ENCODE data around the gene DOCK1.

The DOCK1 gene

DNA sequence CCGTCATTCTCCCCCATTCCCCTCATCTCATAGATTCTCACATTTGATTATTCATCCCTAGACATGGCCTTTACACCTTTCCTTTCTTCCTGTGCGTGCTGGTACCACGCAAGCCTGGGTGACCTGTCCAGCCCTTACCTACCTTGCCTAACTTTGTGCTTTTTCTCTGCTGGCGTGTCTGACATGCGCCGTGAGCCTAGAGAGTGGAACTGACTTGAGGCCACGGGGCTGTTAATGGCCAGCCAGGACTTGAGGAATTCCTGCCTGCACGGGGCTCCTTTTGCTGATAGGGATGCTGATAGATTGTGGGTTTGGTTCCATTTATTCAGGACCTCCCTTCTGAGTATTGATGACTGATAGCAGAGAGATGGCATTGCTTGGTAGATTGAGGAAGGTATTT lies 134.2 kb downstream of the DOCK1 start:
- DNase-seq (no peak), ATAC-seq (no peak)

DNA sequence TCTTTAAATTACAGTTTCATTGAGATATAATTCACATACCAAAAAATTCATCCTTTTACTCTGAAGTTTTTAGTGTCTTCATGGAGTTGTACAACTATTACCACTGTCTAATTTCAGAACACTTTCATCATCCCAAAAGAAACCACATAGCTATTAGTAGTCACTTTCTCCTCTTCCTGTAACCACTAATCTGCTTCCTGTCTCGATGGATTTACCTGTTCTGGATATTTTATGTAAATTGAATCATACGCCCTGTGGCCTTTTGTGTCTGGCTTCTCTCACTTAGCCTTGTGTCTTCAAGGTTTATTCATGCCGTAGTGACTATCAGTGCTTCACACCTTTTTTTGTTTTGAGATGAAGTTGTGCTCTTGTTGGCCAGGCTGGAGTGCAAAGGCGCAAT lies 135.5 kb downstream of the DOCK1 start:
- no peak for ATAC-seq
- no peak for DNase-seq

DNA sequence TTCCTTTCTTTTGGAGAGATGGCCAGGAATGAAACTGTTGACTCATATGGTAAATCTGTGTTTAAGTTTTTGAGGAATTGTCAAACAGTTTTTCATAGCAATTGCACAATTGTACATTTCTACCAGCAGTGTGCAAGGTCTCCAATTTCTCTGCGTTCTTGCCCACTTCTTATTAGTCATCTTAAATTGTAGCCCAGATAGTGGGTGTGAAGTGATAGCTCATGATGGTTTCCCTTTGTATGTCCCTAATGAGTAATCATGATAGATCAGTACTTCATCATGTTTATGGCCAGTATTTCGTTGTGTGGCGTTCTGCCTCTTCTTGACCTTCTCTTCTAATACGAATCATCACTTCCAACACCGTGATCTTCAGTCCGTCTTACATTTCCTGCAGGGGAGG lies 136.3 kb downstream of the DOCK1 start:
- DNase-seq = no peak
- ATAC-seq = no peak

DNA sequence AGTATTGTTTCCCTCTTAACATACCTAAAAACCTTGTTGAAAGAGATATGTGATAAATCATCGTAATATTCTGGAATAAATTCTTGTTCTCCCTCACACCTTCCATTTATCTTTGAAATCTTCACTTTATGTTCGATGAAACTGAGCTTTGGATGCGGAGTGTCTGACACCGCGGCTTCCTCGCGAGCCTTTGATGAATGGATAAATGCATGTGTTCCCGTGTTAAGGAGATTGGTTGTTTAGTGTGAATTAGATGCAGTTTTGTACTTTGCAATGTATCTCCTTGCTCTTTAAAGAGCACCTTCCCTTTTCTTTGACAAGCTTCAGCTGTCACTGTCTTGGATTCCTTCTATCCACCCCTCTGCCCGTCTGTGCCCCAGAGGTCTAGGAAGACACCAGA lies 138.1 kb downstream of the DOCK1 start:
- ATAC-seq (no peak), DNase-seq (no peak)

DNA sequence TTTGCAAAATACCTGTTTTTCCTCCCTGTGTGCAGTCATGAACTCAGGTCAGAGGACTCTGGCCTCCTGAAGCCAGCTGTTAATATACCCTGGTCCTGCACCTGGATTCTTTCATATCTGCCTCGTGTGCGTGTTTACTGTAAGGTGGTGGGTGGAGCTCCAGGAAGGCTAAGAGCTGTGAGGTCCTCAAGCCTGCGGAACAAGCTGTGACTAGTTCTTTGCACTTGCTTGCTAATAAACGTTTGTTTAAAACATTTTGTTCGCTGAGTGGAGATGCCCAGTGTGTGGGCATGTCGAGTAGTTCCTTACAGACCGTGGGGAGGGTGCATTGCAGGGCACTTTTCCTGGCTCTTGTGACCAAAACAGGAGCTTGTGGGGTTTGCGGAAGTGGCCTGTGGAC lies 139.0 kb downstream of the DOCK1 start:
- ATAC-seq (no peak), DNase-seq (no peak)

DNA sequence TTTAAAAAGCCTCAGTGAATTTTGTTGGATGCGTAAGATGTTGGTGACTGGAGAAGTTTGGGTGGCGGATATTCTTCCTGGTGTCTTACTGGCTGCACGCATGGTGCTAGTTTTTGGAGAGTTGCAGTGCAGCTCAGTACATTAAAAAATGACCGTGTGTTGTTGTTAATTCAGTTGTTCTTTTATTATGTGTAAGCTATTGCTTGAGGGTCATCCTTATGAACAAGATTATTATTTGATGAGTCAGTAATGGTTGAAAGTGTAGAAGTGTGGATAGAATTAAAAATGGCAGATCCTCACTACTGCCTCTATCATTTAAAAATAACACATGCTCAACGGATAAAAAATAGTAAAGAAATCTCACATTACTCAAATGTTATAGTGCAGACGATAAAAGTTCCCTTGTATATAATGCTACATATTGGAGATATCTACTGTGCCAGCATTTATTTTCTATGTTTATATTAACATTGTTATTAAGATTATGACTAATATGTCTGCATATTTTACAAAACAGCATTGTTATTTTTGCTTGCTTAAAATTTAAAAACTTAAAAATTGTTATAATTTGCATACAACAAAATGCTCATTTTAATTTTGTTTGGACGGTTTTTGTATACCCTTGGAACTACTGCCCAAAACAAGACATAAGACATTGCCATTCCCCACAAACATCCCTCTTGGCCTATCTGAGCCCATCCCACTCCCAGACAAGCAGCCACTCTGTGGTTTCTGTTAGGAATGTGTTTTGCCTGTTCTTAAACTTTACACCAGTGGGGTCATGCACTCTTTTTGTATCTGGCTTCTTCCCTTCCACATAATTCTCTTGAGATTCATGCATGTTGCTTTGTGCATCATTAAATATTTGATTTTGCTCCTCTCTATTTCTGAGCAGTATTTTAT lies 142.0 kb downstream of the DOCK1 start:
- ATAC-seq = no peak
- DNase-seq = no peak

DNA sequence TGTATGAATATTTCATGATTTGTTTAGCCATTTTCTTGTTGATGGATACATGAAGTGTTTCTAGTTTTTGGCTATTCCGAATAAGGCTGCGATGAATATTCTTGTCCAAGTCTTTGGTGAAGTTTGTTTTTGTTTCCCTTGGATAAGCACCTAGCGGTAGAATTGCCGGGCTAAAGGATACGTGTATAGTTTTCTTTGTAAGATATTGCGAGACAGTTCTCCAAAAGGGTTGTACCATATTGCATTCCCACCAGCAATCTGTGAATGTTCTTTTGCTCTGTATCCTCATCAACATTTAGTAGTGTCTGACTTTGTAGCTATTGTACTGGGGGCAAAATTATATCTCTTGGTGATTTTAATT lies 142.6 kb downstream of the DOCK1 start:
- DNase-seq (no peak), ATAC-seq (no peak)

DNA sequence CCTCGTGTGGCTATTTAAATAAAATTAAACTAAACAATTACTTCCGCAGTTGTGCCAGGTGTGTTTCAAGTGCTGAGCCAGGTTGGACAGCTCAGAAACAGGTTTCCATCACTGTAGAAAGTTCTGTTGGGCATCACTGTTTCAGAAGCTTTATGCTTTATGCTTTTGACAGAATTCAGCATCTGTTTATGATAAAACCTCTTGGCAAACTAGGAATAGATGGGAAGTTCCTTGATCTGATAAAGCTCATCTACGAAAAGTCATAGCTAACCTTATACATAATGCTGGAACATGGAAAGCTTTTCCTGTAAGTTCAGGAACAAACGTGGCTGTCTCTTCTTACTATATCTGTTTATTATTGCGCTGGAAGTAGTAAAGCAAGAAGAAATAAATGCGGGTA lies 143.4 kb downstream of the DOCK1 start:
- no peak for DNase-seq

DNA sequence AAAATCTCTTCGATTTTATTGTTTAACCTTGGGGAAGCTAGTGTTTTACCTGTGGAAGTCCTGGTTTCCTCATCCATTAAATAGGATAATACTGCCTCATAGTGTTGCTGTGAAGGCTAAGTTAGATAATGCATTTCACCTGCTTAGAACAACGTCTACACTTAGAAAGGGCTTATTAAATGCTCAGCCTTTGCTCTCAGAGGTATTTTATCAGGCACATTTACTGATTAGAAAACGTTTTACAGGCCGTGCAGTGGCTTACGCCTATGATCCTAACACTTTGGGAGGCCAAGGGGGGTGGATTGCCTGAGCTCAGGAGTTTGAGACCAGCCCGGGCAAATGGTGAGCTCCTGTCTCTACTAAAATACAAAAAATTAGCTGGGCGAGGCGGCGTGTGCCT lies 146.8 kb downstream of the DOCK1 start:
- DNase-seq (no peak), ATAC-seq (no peak)

More for the DNA sequence above, 143.4 kb downstream of the DOCK1 start:
- ATAC-seq = no peak

DNA sequence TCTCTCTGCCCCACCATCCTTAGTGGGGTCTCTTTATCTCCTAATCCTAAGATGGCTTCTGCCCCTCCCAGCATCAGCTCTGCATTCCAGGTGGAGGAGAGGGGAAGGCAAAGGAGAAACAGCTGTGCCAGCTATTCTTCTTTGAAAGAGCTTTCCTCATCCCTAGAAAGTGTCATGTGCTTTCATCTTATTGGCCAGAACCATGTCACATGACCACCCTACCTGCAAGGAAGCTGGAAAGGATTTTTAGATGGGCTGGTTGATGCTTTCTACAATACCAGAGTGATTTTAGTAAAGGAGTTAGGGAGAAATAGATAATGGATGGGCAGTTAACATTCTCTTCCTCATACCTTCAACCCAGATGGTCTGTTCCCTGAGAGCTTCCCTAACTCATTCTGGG lies 150.0 kb downstream of the DOCK1 start:
- ATAC-seq = no peak

DNA sequence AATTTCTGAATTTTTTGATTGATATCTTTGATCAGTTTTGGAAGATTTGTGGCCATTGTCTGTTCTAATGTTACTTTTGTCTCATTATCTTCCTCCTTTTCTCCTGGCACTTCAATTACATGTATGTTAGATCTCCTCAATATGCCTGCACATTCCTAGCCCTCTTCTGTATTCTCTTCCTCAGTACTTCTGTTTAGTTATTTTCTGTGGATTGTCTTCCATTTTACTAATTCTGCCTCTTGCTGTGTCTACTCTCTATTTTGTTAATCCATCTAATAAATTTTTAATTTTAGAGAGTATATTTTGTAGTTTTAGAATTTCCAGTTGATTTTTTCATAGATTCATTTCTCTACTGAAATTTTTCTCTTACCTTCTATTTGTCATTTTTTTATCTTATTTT lies 154.1 kb downstream of the DOCK1 start:
- no peak for ATAC-seq
- DNase-seq = no peak

More for the DNA sequence above, 150.0 kb downstream of the DOCK1 start:
- no peak for DNase-seq

DNA sequence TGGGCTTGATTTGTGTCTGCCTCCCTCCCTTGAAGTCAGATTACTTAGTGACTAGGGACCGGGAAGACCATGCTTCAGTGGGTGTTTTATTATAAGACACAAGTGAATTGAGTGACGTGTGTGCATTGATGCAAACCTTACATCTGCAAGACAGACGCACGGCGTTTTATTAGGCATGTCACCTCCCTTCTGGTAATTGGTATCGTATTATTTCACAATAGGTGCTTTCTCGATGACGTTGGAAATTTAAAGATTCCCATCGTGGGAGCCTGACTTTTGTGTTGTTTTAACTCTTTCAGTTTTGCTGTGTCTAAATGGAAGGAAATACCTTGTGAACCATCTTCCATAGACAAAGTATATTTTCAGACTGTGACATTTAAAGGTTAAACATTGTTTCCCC lies 158.5 kb downstream of the DOCK1 start:
- DNase-seq (no peak), ATAC-seq (no peak)

DNA sequence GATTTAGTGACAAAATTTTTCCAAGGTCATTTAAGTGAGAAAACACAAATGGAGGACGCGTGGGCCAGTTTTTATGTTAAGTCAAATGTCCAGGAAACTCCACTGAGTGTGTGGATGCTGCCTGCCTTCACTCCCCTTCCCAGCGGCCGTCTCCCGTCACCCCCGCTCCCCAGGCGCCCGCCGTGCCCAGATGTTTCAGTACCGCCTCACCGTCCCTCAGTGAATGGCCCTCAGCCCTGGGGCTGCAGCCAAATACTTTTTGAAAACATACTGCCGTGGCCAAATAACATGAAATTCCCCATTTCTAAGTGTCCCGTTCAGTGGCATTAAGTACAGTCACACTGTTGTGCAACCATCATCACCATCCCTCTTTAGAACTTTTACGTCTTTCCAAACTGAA lies 159.2 kb downstream of the DOCK1 start:
- DNase-seq (no peak), ATAC-seq (no peak)

DNA sequence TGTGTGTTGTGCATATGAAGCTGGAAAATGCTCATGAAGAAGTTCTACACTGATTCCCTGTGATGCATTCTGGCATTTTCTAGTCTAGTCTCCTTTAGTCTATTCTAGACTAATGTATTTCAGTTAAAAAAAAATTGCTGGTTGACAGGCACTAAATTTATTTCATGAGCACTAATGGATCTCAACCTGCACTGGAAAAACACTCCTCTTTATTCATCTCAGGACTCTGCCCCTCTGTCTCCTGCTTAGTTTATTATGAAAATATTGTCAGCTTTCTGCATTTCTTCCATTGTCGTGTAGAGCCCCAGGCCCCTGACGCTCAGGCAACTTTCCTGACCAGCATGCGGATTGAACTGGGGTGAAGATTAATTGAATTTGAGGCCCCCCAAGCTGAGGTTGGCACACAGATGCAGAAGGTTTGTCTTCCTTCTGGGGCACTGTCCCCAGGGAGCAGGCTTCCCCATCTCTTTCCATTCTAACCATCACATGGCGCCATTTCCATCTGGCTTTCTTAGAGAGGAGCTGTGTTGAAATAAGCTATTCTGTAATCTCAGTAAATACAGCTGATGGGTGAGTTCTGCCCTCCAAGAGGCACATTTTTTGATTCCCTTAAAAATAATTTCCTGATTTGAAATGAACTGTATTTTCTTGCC lies 162.4 kb downstream of the DOCK1 start:
- no peak for ATAC-seq
- DNase-seq = no peak

DNA sequence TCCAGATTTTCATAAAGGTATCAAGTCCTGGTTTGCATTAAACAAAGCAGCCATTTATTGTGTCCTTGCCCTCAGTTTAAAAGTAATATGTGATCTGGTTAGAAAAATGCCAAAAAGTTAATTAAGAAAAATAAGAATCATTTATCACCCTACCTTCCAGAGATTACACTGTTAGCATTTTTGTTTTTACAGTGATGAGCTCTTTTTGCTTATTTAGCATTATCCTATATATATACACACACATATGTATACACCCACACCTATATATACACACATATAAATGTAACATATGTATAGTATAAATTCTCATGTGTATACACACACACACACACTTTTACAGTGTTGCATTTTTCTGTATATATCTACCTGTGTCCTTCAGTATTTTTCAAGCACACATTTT lies 163.3 kb downstream of the DOCK1 start:
- DNase-seq (no peak), ATAC-seq (no peak)

DNA sequence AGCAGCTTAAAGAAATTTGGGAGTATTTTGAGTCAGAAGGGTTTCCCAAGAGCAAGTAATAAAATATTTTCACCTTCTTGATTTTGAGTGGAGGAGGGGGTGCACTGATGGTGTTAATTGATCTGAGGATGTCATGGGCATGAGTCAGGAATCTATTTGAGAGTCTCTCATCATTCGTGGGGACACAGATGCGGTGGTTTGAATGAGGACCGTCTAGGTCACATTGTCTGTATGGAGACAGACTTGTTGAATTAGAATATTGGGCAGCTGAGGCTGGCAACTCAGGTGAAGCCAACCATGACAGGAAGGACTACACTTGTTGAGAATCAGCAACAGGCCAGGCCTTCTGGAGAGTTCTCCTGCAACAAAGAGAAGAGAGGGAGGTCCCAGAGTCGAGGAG lies 164.2 kb downstream of the DOCK1 start:
- no peak for DNase-seq
- no peak for ATAC-seq

DNA sequence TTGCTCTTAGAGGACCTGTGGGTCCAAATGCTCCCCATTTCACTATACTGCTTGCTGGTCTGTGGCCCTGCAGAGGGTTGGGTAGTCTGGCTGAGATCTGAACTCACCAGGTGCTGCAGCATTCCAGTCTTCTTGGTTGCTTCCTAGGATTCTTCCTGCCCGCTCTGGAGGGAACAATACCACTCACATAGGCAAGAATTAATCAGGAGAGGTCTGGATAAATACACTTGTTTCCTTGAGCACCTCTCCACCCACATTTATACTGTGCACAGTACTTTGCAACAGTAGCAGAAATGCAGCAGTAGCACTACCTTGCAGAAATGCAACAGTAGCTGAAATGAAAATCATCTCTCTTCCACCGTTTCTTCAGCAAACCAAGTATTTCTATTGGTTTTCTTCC lies 165.9 kb downstream of the DOCK1 start:
- ATAC-seq (no peak), DNase-seq (no peak)

DNA sequence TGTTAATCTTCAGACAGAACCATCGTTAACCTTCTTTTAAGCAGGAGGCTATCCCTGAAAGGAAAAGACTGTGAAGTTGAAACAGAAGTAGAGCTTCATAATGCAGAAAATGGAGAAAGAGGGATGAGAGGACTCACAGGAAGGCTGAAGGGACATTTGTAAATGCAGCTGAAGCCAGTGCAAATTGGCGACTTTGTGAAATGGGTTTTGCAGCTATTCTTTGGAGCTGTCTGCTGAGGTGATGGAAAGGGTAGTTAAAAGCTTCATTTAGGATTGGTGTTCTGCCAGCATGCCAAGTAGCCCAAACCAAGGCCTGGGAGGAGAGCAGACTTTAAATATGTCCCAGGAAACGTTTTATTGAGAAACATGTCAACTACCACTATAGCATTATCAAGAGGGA lies 168.4 kb downstream of the DOCK1 start:
- DNase-seq (no peak), ATAC-seq (no peak)

DNA sequence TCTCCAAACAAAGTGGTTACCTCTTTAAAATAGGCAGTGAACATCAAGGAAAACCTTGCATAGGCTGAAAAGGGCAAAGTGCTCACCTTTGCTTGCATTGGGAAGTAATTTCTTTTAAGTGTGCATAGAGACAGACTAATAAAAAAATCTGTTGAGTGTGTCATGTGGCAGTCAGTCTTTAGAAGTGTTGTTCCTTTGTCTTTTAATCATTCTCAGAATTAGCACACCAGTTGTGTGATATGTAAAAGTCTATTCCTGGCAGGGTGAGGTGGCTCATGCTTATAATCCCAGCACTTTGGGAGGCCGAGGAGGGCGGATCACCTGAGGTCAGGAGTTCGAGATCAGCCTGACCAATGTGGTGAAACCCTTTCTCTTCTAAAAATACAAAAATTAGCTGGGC lies 174.2 kb downstream of the DOCK1 start:
- no peak for DNase-seq
- ATAC-seq = no peak

DNA sequence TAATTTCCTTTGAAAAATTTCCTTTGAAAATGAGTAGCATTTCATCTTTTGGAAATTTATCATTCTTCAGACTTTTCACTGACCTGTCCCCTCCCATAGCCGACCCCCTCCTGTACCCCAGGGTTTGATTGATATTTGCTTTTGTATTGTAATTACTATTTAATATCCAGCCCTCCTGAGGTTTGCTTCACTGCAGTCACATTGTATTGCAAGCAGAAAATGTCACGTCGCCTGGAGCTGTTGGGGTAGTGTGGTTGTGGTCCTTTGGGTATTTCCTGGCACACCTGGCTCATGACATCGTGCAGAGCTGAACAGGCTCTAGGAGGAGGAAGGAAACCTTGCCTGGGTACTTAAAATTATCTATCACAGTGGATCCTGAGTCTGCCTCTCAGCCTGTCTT lies 175.1 kb downstream of the DOCK1 start:
- DNase-seq (no peak), ATAC-seq (no peak)

DNA sequence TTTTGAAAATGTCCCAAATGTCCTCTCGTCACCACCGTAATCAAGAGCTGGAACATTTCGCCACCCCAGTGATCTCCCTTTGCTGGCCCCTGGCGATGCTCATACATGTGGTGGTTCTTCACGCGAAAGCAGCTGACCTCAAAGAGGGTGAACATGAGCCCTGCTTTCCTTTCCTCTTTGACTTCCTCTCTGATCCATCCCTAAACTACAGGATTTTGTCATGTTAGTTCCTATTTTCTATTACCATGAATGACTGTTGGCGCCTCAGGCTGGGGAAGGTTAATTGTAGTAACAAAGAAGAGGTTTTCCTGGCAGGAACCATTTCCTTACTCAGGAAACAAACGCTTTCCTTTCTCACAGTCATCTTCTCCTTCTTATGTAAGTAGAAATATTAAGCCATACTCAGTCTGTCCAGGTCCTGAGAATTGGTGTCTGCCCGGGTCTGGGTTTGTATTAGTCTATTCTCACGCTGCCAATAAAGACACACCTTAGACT lies 176.7 kb downstream of the DOCK1 start:
- DNase-seq (no peak), ATAC-seq (no peak)

DNA sequence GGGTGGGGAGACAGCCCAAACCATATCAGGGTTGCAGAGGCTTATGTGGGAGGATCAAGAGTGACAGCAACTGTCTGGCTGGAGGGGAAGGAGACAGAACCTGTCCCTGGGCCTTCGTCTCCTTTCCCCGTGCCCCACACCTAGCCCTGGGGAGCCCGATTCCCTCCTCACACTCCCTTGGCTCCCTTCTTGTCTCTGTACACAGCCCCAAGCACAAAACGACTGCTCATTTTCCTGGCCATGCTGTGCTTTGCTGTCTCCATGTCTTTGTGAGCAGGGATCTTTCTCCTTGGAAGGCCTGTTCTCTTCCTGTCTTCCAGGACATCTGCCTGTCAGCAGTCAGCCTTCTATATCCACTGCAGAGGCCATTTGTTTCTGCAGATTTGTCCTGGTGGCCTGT lies 177.4 kb downstream of the DOCK1 start:
- DNase-seq (no peak), ATAC-seq (no peak)

DNA sequence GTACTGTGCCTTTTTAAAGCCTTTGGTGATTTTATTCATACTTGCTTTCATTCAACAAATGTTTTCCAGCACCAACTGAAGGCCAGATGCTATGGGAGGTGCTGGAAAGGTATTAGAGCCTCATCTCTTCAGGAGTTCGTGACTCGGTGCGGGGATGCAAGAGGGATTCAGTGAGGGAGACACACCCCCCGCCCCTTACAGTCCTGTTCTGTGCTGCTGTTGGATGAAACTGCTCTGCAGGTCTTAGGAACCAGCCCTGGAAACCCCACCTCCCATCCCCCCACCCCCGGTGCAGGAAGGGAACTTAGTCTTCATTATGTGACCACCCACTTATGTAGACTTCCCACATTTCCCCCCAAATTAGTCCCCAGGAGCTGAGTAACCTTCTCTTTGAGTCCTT lies 180.7 kb downstream of the DOCK1 start:
- ATAC-seq (no peak), DNase-seq (no peak)

DNA sequence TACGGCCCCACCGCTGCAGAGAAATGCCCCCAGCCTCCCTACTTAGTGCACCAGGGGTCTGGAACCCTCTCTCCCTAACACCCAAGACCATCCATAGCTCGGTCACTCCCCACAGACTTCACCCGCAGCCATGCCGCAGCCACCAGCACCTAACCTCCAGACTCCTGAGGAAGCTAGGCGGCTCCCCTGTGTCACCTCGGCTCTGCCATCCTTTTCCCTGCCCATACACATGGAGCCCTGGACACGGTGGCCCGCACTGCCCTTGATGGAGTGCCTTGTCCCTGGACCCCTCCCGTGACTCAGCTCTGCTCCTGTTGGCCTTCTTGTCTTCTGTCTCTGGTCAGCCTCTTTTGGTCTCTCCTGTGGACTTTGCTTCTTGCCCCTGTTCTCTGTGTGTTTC lies 183.7 kb downstream of the DOCK1 start:
- DNase-seq = no peak
- no peak for ATAC-seq
